Activated gamma-delta T cell treated with anti-CD3 and anti-CD28 coated beads, Interleukin-2, amount 50 U/mL, for 16 hours (primary cell): Measurements from ENCODE around the gene TMX2.
"Not testable (repeated sequence)": the region's sequence is repeated elsewhere in the genome, so short reads cannot be mapped to it uniquely, and the experiment has no call there.

ENCODE experiments used
- DNase-seq: peaks from one replicate; pipeline ENCODE4 v3.0.0-alpha.2; 2020; ENCODE audit warnings: low read depth

TMX2 gene

DNA sequence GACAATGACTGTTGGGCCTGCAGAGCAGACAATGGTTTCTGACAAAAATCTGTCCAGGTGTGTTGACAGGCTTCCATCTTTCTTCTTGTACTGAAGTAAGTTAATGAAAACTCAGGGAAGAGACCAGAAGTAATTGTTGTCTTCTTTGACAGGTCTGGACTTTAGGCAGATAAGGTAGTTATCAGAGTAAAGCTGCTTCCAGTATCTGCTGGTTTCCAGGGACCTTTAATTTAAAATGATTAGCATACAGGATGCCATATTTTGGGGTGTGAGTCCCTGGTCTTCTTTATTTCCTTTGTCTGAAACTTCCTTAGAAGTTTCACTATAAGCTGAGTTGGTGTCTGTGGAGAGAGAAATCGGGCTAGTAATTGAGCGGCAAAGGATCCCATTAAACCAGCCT, 1.4 kb downstream of the TMX2 start:
- no peak for DNase-seq

DNA sequence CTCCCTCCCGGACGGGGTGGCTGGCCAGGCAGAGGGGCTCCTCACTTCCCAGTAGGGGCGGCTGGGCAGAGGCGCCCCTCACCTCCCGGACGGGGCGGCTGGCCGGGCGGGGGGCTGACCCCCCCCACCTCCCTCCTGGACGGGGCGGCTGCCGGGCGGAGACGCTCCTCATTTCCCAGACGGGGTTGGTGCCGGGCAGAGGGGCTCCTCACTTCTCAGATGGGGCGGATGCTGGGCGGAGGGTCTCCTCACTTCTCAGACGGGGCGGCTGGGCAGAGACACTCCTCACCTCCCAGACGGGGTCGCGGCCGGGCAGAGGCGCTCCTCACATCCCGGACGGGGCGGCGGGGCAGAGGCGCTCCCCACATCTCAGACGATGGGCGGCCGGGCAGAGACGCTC, 4.3 kb downstream of the TMX2 start:
- not testable (repeated sequence) for DNase-seq

DNA sequence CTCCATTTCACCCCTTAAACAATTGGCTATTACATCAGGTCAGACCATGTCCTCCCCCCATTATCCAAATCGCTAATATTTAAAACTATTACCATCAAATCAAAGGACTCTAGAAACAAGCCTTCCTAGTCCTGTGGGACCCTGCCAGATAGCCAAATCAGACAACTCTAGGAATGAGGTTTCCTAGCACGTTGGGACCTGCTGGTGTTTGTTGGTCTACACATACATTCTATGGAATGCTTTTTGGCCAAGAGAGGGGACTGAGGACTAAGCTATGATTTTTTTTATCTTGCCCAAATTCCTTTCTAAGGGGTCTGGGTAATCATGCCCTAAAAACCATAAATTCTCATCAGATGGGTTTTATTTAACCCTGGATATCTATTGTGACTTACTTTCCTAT, 14.8 kb downstream of the TMX2 start:
- no peak for DNase-seq

DNA sequence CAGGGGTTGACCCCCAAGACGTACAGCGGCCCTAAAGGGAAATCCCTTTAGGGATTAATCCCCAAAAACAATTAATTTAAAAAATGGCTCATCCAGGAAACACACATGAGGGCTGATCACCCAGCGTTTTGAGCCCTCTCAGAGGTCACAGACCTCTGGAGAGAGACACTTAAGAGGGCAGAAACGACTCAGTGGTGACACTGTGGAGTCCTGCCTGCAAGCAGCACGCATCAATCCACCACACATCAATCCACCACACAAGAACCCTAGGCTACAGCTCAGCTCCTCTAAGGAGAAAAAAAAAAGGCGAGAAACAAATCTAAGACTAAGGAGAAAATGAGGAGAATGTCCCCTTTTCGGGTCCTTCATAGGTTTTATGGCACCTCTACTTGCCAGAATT, 16.4 kb downstream of the TMX2 start:
- DNase-seq, result no peak

DNA sequence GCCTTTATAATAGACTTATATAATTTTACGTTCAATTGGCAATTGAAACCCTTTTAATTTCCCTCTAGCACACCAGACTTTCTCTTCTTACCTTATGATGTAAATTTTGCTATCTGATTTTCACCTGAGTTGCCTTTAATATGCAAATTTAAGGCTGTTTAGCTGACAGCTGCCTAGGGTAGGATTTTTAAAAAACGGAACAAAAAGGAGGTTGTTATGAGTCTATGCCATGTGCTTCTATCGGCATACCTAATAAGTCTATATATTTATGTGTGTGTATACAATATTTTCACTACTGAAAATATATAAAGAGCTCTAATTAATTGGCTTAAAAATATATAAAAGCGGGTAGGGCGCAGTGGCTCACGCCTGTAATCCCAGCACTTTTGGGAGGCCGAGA, 17.1 kb downstream of the TMX2 start:
- DNase-seq, result no peak

DNA sequence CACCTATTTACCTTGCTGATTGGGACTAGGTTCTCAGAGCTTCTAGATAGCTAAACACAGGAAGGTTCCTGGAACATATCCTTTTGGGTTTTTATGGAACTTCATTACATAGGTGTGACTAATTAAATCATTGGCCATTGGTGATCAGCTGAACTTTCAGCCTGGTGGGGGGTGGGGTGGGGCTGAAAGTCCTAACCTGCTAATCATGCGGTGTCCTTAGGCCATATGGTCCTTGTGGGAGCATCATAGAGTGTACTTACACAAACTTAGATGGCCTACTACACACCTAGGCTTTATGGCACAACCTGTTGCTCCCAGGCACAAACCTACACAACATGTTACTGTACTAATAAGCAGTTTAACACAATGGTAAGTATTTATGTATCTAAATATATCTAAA, 20.3 kb downstream of the TMX2 start:
- DNase-seq, result no peak

DNA sequence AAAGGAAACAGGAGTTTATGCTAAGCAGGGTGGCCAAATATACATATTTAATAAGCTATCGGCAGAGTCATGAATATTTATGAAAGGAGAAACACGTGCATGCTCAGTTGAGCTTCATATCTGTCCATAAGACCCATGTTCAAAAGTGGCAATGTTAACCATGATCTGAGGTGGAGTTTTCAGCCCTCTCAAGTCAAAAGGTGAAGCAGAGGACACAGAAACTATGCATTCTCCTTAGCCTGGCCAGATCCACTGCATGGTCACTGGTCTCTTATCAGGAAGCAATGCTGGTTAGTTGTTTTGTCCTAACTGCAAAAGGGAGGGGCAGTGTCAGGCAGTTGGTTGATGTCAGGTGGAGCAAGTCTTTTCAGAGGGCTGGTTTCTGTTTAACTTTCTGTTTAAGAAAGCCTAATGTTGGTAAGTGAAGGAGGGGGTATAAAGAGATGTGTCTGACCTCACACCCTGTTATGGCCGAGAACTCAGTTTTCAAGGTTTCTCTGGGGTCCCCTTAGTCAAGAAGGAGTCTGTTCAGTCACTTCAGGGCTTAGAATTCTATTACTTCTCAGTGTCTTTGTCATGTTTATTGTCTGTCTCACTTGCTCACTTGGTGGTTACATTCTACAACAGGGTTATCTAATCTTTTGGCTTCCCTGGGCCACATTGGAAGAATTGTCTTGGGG, 23.4 kb downstream of the TMX2 start:
- DNase-seq, result no peak

DNA sequence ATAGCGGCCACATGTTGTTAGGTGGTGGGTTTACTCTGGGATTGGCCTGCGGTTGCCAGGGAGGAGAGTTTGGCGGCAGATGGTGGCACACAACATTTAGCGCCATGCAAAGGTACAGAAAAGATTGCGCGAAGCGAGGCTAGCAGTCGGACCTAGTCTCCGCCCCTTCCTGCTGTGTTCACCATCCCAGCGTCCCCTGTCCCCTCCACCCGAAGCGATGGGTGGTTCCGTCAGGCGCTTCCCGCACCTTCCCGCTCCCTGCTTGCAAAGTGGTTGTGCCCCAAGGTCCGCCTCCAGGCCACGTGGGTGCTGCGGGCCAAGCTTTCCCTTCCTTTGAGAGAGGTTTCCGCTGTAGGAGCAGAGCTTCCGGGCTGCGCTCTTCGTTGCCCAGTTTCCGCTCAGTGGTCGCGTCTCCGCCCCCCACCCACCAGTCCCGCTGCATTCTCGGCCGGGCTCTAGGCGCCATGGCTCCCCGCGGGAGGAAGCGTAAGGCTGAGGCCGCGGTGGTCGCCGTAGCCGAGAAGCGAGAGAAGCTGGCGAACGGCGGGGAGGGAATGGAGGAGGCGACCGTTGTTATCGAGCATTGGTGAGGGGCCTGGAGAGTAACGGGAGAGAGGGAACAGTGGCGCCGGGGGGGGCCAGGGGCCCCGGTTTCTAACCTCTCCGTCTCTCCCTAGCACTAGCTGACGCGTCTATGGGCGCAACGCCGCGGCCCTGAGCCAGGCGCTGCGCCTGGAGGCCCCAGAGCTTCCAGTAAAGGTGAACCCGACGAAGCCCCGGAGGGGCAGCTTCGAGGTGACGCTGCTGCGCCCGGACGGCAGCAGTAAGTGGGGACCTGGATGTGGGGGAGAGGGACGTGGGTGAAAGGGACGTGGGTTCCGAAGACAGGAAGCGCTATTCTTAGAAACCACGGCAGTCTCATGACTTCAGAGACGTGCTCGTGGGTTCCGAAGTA, 29.0 kb downstream of the TMX2 start, which contains the start of gene SELENOH:
Gene SELENOH, plus strand, starts transcription at position 360 of the 955 bp plus-strand sequence. Its CDS starts 105 bp downstream, at position 465.
- peak; percentile 86 for DNase-seq

DNA sequence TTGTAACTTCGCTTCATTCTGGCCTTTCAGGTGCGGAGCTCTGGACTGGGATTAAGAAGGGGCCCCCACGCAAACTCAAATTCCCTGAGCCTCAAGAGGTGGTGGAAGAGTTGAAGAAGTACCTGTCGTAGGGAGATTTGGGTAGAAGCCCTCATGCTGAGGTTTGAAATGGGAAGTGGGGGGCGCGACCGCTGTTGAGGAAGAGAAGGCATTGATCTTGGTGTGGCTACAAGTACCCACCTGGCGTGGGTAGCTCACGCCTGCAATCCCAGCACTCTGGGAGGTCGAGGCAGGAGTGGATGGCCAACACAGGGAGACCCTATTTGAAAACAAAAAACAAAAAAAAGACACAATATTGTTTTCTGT, 29.7 kb downstream of the TMX2 start:
- no peak for DNase-seq

DNA sequence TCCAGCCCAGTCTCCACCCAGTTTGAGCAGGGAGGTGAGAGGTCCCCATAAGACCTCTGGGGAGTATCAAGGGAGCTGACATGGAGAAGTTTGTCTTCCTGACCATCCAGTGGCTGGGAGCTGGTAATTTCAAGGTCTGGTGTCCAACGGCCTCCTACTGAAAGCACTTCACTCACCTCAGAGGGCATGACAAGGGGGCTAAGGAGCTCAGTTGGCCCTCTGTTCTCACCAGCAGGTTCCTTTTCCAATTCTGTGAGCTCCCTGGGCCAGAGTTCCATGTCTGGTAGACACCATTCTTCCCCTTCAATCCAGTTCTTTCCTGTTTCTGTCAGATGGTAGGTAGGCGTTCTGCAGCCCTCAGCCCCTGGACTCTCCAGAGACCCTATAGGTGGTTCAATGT, 32.0 kb downstream of the TMX2 start:
- no peak for DNase-seq

DNA sequence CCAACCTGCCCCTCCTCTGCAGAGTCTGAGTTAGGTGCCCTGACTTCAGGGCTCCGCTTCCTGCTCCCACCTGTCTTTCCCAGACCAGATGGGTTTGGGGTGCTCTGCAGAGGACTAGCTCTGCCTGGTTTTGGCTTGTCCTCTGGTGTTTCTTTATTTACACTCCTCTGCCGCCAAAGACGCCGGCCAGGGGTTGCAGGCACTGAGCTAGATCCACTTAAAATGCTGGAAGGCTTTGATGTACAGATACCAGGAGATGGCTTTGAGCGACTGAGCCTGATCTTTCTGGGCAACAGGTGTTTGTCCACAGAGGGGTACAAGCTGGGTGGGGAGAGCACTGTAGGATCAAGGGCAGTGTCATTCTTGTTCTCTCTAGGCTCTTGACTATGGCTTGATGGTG, 32.8 kb downstream of the TMX2 start:
- no peak for DNase-seq

DNA sequence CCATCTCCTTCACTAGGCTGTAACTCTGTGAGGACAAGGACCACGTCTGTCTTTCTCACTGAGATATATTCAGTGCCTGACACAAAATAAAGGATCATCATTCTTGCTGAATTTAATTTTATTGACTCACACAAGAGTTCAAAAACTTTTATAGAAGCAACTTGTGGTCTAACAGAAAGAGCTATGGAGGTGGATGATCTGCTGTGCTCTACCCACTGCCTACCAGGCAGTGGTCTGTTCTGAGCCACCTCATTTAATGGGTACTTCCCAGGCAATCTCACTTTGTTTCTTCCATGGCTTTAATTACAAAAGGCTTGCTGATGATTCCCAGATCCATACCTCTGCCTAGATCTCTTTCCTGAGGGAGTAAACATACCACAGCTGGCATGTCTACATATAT, 34.5 kb downstream of the TMX2 start:
- DNase-seq, result no peak

DNA sequence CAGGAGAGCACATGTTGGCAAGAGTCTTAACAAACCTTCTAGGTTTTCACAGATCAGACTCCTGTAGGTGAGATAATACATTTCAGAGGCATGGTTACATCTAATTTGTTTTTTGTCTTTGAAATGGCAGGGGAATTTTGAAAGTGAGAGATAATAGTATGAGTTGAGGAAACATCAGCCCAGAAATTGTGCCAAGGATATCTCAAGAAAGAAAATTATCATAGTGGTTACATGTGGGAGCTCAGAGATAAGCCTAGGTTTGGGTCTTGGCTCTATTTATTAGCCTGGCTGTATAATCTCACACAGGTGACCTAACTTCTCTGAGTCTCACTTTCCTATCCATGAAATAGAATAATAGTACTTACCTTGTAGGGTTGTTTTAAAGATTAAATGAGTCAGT, 38.8 kb downstream of the TMX2 start:
- DNase-seq, result no peak

DNA sequence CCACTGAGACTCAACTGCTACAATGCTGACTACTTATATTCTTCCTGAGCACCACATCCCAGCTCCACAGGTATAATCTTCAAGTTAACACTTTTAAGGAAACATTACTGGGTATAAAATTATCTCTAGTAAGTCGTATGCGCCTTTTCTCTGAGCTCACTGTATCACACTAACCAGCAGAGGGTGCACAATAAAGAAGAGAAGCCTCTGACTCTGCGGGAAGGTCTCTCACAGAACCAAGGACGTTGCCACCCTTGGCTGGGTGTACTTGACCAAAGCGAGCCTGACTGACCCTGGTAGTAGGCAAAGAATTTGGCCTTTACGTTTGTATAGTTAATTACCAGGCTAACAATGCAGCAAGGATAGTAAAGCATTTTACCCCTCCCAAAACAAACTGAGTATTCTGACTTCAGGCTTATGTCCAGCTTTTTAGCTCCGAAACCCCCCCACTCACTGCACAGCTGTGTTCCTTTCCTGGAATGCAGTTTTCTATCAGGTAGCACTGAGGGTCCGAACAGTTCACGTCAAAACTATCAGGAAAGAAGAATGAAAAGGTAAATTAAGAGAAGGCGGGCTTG, 39.4 kb downstream of the TMX2 start, which contains the start of gene BTBD18:
Gene BTBD18, minus strand, starts transcription at position 144 of the 578 bp plus-strand sequence. CDS start 631 bp downstream, outside the sequence.
- no peak for DNase-seq

DNA sequence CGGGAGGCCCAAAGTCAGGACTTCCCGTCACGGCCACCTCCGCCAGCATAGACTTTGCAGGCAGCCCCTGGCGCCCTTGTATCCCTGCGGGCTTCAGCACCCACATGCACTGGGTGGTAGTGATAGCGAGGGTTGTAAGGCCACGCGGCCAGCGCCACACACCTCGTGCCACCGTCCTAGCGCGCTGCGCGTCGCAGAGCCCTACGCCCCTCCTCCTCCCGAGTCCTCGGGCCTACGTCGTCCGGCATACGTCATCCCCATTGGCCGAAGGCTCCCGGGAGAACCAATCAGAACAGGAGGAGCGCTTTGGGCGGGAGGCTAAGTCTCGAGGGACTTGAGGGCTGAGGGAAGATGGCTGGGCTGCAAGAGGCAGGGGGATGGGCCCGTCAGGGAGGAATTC, 40.6 kb downstream of the TMX2 start:
- DNase-seq, result no peak

DNA sequence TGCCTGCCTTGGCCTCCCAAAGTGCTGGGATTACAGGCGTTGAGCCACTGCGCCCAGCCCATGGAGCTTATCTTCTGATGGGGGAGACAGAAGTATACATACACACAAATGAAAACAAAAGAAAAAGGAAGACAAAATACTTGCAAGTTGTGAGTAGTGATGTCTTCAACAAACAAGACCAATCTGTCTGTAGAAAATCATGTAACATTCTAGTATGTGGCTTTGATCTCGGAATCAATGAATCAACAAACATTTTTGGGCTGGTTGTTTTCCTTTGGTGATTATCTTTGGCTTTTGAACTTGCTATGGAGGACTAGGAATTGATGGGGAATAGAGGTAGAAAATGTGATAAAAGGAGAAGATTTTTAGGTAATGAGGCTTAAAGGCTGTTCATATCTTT, 45.8 kb downstream of the TMX2 start:
- DNase-seq, result no peak

DNA sequence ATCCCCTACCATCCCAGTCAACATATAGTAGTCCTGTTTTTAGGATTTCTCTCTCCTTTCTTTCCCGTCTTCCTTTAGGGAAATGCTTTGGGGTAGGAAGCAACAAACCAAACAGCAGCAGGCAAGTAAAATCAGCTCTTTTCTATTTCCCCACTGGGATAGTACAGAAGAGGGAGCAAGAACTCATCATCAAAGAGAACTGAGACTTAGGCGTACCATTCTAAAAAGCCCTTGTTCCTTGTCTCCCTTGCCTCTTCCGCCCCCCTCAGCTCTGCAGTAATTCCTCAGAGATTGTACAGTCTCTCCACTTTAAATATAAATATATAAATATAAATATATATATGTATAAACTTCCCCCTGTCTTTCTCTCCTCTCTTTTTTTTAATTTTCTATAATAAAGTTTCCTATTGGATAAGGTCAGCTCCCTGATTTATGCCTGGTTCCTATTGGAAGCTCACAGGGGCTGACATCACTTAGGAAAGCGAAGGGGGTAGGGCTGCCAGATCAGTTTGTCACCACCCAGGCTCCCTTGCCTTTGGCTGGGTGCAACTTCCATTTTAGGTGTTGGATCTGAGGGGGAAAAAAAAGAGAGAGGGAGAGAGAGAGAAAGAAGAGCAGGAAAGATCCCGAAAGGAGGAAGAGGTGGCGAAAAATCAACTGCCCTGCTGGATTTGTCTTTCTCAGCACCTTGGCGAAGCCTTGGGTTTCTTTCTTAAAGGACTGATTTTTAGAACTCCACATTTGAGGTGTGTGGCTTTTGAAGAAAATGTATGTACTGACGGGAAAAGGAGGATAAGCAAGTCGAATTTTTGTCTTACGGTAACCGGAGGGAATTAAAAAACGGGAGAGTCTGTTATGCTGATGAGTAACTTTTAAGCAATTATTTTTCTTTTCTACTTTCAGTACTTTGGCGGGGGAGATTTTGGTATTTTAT, 49.2 kb downstream of the TMX2 start, which contains the start of gene CTNND1:
Gene CTNND1, plus strand, starts transcription at position 502 of the 934 bp plus-strand sequence. CDS start 29,677 bp downstream, outside the sequence.
- no peak for DNase-seq

DNA sequence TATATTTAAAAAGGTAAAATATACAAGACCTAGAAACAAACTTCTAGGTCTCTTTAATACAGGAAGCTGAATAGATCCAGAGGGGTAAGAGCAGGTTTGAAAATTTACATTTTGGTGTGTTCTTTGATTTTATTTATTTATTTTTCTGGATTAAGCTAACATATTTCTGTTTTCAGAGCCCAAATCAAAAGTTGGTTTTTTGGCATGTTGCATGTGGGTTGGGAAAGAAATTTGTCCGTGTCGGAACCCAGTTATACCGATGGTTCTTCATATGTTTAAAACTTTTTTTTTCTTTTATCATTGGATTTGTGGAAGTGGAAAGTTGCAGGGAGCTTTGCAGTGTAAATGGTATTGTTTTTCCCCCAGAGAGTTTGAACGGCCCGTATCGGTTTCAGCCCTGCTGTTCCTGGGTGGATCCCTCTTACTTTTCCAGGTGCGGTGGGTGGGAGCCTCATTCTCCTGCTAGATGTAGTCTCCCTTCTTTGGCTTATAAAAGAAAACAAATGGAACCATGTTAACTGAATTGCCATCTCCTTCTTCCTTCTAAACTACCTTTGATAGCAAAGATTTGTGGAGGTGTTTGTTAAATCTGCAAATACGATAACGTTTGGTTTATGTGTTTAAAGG, 50.0 kb downstream of the TMX2 start:
- no peak for DNase-seq

DNA sequence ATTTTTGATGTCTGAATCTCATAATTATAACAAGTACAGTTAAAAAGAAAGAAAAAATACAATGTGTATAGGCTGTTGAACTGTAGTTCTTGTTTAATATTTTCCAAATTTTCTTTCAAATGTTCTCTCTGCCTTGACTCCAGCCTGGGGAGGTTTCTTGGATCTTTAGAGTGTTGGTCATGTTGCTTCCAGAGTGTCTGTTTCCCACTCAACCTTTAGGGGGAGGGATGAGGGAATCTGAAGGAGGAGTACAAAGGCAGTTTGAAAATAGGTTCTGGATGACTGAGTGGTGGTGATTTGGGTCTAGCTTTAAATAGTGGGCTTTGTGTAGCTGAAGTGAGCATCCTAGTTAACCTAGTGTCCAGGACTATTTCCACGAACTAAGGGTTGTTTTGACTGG, 51.2 kb downstream of the TMX2 start:
- DNase-seq, result no peak

DNA sequence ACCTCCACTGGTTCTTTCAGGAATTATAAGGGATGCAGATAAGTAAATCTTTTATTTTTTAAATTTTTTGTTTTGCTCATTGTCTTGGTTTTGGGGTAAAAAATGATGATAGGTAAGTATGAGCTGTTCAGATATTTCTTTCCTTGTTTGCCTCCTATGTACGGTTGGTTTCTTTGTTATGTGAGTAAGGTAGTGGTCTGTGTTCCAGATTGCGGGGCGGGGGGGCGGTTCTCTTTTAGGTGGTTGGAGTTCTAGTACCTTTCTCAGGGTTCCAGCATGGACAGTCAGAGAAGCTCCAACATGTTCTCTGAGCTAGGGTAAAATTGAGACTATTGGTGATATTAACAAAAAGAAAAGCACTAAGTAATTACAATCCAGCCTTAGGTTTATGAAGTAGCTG, 51.6 kb downstream of the TMX2 start:
- DNase-seq, result no peak

DNA sequence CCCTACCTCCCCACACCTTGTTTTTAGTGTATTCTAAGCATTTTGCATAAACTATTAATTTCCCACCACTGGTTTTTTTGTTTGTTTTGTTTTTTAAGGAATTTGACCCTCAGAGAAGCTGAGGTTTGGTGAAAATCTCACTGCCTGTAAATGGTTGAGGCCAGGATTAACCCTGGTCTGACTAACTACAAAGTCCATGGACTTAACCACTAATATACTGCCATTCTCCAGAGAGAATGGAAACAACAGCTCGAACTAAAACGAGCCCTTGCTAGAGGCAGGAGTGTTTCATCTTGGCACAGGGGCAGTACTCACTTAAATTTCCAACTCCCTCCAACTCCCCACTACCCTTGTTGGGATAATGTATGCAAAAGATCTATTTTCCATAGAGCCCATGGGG, 52.2 kb downstream of the TMX2 start:
- no peak for DNase-seq
